Stimulated activated CD8-positive, alpha-beta memory T cell treated with anti-CD3 and anti-CD28 coated beads, Interleukin-7, amount 100 ng/mL, for 48 hours (primary cell): ENCODE measurements around the gene SFT2D2.

ENCODE experiments used
- DNase-seq, 2 donors: peaks; one replicate each; pipeline ENCODE4 v3.0.0-alpha.2; 2020; ENCODE audit warnings: low read depth in 1 of 2; ENCODE audit errors: extremely low read depth in 1 of 2

The SFT2D2 gene

GRCh38 chr1:168301664-168302320, 76.0 kb downstream of the SFT2D2 start:
- DNase-seq = no peak
